GM10266 (cell line): ENCODE results near the gene KCNF1.

Experiments
- DNase-seq: peaks from one replicate; pipeline ENCODE4 v3.0.0; 2012; ENCODE audit errors: extremely low spot score
- TF ChIP-seq, protein P1 (sequence below): IDR thresholded peaks from 2 replicates; pipeline ENCODE4 v1.5.1; 2012; ENCODE audit warnings: mild to moderate bottlenecking, low read depth; ENCODE audit not compliant: control insufficient read depth, insufficient read depth; ENCODE audit errors: missing control alignments

Gene KCNF1

DNA sequence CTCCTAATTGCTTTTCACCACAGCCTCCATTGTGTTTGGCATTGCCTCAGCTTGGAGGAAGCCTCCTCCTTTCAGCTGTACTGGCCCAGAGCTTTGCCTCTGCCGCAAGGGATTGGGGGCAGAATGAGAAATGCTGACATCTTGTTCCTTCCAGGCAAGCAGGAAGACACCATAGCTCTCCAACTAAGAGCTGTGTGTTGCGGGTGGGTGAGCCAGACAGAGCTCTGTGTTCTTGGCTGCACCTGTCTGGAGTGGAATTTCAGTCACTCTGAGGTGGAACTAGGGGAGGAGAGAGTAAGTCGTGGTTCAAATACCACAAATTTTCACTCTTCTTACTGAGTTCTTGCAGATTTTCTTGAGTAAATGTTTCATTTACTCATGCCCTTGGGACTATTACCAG, 36.6 kb upstream of the KCNF1 start:
- DNase-seq: no peak
- TF ChIP-seq, protein P1, sequence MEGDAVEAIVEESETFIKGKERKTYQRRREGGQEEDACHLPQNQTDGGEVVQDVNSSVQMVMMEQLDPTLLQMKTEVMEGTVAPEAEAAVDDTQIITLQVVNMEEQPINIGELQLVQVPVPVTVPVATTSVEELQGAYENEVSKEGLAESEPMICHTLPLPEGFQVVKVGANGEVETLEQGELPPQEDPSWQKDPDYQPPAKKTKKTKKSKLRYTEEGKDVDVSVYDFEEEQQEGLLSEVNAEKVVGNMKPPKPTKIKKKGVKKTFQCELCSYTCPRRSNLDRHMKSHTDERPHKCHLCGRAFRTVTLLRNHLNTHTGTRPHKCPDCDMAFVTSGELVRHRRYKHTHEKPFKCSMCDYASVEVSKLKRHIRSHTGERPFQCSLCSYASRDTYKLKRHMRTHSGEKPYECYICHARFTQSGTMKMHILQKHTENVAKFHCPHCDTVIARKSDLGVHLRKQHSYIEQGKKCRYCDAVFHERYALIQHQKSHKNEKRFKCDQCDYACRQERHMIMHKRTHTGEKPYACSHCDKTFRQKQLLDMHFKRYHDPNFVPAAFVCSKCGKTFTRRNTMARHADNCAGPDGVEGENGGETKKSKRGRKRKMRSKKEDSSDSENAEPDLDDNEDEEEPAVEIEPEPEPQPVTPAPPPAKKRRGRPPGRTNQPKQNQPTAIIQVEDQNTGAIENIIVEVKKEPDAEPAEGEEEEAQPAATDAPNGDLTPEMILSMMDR: no peak

DNA sequence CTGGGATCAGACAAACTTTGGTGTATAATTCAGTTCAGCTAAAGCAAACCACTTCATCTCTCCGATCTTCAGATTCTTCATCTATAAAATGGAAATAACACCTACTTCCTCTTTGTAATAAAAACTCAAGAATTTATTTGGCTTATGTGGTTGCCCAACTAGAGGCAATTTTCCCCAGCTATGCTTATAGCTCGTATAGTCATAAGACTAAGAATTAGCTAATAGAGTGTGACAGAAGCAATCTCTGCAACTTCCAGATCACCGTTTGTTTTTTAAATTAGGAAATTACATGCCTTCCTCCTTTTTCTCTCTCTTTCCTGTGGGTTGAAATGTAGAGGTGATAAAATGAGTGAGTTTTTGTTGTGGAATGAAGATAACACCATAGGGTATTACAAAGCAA, 35.3 kb upstream of the KCNF1 start:
- DNase-seq: no peak
- TF ChIP-seq, protein P1: no peak

DNA sequence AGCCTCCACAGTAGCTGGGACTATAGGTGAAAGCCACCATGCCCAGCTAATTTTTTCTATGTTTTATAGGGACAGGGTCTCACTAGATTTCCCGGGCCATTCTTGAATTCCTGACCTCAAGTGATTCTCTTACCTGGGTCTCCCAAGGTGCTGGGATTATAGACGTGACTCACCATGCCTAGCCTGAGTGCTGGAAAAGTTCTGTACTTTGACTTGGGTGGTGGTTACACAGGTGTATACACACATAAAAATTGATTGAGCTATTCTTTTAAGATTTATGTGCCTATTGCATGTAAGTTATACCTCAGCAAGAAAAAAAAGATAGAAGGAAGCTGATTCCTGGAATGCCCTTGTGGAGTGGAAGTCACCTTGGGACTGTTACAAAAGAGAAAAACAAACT, 34.8 kb upstream of the KCNF1 start:
- TF ChIP-seq, protein P1: no peak

DNA sequence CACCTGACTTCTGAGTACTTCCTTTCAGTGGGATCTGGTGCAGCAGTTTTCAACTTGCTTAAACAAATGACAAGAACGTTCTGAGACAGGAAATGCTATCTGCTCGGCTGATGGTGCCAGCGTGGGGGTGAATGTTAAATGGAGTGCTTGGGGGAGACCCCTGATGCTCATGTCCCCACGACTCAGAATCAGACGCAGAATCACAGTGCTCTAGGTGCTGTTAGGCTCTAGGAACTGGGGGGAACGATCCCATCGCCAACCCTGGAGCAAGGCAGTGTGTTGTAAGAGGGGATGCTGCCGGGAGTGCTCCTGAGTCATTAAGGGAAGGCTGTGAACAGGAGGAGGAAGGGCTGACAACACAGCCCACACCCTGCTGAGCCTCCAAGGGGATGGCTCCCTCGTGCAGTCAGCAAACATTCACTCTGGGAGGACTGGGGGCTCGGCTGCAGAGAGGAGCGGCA, 34.1 kb upstream of the KCNF1 start:
- TF ChIP-seq, protein P1: no peak
- no peak for DNase-seq

More for the DNA sequence above, 34.8 kb upstream of the KCNF1 start:
- DNase-seq: no peak

DNA sequence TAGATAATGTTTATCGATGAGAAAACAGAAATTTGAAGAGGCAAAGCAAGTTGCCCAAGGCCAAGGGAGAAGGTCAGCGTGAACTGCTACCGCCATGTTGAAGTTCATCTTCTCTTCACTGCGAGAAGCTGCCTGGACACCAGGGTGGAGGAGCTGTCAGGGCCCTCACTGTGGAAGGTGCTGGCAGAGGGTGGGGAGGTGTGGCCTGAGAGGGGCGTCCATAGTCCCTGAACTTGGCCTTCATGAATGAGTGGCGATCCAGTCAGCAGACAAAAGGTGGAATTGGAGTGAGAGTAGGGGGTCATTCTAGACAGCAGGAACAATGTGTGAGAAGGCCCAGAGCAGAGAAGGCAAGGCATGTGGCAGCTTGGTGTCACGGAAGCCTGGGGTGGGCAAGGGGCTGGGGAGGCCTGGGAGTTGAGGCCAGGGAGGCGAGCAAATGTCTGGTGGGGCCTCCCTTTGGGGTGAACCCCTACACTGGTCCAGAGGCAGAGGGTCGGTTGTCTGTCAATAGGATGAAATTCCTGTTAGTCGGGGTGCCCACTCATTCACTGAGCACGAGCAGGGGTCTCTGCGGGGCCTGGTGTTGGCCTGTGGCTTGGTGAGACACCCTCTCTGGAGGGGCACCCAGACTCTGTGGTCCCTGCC, 33.3 kb upstream of the KCNF1 start:
- no peak for DNase-seq
- TF ChIP-seq, protein P1: no peak

DNA sequence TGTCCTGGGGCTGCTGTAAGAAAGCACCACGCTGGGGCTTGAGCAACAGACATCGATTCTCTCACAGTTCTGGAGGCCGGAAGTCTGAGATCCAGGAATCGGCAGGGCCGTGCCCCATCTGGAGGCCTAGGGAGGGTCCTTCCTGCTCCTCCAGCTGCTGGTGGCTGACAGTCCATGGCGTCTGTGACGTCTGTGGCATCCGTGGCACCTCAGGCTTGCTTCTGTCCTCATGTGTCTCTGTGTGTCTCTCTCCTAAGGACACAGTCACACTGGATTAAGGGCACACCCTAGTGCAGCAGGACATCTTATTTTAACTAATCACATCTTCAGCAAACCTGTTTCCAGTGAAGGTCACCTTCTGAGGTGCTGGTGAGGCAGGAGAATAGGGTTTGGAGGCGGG, 32.6 kb upstream of the KCNF1 start:
- TF ChIP-seq, protein P1: no peak
- no peak for DNase-seq
